Osteocyte (in vitro differentiated cells): ENCODE measurements around the gene FAM204A. TPM values are rescaled to one million over a fixed set of nuclear protein-coding genes. Genes with fewer than 3 reads are reported as not detected.

ENCODE experiments used
- DNase-seq: peaks from one replicate; pipeline ENCODE4 v3.0.0; 2021; ENCODE audit warnings: mixed read lengths; ENCODE audit not compliant: unreplicated experiment; ENCODE audit errors: extremely low spot score
- H3K27ac Mint-ChIP-seq: one replicate; pipeline ENCODE4 v1.8.0; 2021; ENCODE audit warnings: mild to moderate bottlenecking, mixed read lengths; ENCODE audit not compliant: unreplicated experiment
- H3K27me3 Mint-ChIP-seq: one replicate; pipeline ENCODE4 v1.8.0; 2021; ENCODE audit warnings: mixed read lengths; ENCODE audit not compliant: unreplicated experiment
- H3K36me3 Mint-ChIP-seq: one replicate; pipeline ENCODE4 v1.8.0; 2021; ENCODE audit warnings: mixed read lengths; ENCODE audit not compliant: unreplicated experiment
- H3K4me1 Mint-ChIP-seq: one replicate; pipeline ENCODE4 v1.8.0; 2021; ENCODE audit warnings: mixed read lengths; ENCODE audit not compliant: unreplicated experiment
- H3K4me3 Mint-ChIP-seq: one replicate; pipeline ENCODE4 v1.8.0; 2021; ENCODE audit warnings: mild to moderate bottlenecking, moderate library complexity, mixed read lengths; ENCODE audit not compliant: unreplicated experiment
- H3K9me3 Mint-ChIP-seq: one replicate; pipeline ENCODE4 v1.8.0; 2021; ENCODE audit warnings: mixed read lengths; ENCODE audit not compliant: unreplicated experiment
- CTCF ChIP-seq: fragments of 200-600 bp; sonication (generic); IDR thresholded peaks from 2 replicates; pipeline ENCODE4 v1.5.0; 2021; ENCODE audit warnings: antibody characterized with exemption, mild to moderate bottlenecking, moderate library complexity
- long read RNA-seq: library from polyadenylated mRNA; unstranded; transcript quantifications from one replicate; pipeline ENCODE4 v2.0.0, GENCODE V29; 2021
- total RNA-seq: library from RNA; stranded (reverse); gene quantifications from 2 replicates; pipeline ENCODE4 v1.2.1, GENCODE V29; 2021

Gene FAM204A
- 62.3 and 66.6 TPM in 2 replicates for total RNA-seq
- long read RNA-seq, full-length matches to known transcripts: 100 of 133 reads
- long read RNA-seq, partial matches to known transcripts: 11 of 133 reads
- long read RNA-seq, other reads (novel, unspliced or antisense): 22 of 133 reads

GRCh38 chr10:118341791-118342637, at the start of gene FAM204A:
TSS of gene FAM204A (minus strand) at chr10:118342324. CDS start at chr10:118336415, 5,909 bp downstream.
- peak within 1 kb of the TSS; percentile 82 for H3K4me3 Mint-ChIP-seq
- peaks cover 24% of the 10 kb centered on the region for H3K4me1 Mint-ChIP-seq
- peaks cover 2% of the 10 kb centered on the region for H3K36me3 Mint-ChIP-seq
- peak; percentile 96 for DNase-seq
- no peak for TF ChIP-seq CTCF
- H3K9me3 Mint-ChIP-seq: no peaks in the 10 kb centered on the region
- peak within 1 kb of the TSS; percentile 70 for H3K27ac Mint-ChIP-seq
- peaks cover 16% of the 10 kb centered on the region for H3K27me3 Mint-ChIP-seq

- Mint-ChIP-seq H3K27ac (no peak overlapping the region), H3K4me1 (no peaks in the 10 kb centered on the region), H3K27me3 (peaks cover 29% of the 10 kb centered on the region), H3K36me3 (no peaks in the 10 kb centered on the region), H3K4me3 (no peak overlapping the region), H3K9me3 (no peaks in the 10 kb centered on the region)
- no peak for DNase-seq
- TF ChIP-seq CTCF: no peak
Measured at GRCh38 chr10:118383699-118384098, 41.6 kb upstream of the FAM204A start.

GRCh38 chr10:118383063-118383689, 41.1 kb upstream of the FAM204A start:
- no peak overlapping the region for H3K4me3 Mint-ChIP-seq
- H3K9me3 Mint-ChIP-seq: no peaks in the 10 kb centered on the region
- DNase-seq: no peak
- no peak for TF ChIP-seq CTCF
- H3K4me1 Mint-ChIP-seq: no peaks in the 10 kb centered on the region
- H3K36me3 Mint-ChIP-seq: no peaks in the 10 kb centered on the region
- H3K27ac Mint-ChIP-seq: no peak overlapping the region
- peaks cover 29% of the 10 kb centered on the region for H3K27me3 Mint-ChIP-seq

GRCh38 chr10:118374404-118374803, 32.3 kb upstream of the FAM204A start:
- peaks cover 16% of the 10 kb centered on the region for H3K4me1 Mint-ChIP-seq
- no peaks in the 10 kb centered on the region for H3K36me3 Mint-ChIP-seq
- peaks cover 2% of the 10 kb centered on the region for H3K27me3 Mint-ChIP-seq
- no peaks in the 10 kb centered on the region for H3K9me3 Mint-ChIP-seq
- no peak for TF ChIP-seq CTCF
- no peak overlapping the region for H3K4me3 Mint-ChIP-seq
- H3K27ac Mint-ChIP-seq: no peak overlapping the region
- DNase-seq: no peak

- Mint-ChIP-seq H3K4me3 (no peak overlapping the region), H3K27ac (no peak overlapping the region), H3K36me3 (no peaks in the 10 kb centered on the region), H3K9me3 (no peaks in the 10 kb centered on the region), H3K27me3 (no peaks in the 10 kb centered on the region), H3K4me1 (peaks cover 16% of the 10 kb centered on the region)
- no peak for DNase-seq
- TF ChIP-seq CTCF: no peak
Measured at GRCh38 chr10:118373786-118374185, 31.7 kb upstream of the FAM204A start.
